AG10803 (cell line): ENCODE results near the gene ZMPSTE24.
"Not testable (repeated sequence)": the region's sequence is repeated elsewhere in the genome, so short reads cannot be mapped to it uniquely, and the experiment has no call there.

Source experiments
- DNase-seq: peaks from one replicate; pipeline ENCODE4 v3.0.0; 2010; ENCODE audit warnings: low read depth
- H3K4me3 ChIP-seq: 2 replicates; pipeline ENCODE4 v1.5.1; 2011; ENCODE audit warnings: mild to moderate bottlenecking, low read length, control low read depth
- CTCF ChIP-seq: conservative IDR thresholded peaks from 2 replicates; pipeline ENCODE4 v1.5.1; 2011; ENCODE audit warnings: mild to moderate bottlenecking, low read length, control low read depth, inconsistent platforms

ZMPSTE24 gene

GRCh38 chr1:40339420-40340323 is 81.6 kb downstream of the ZMPSTE24 start:
- DNase-seq: no peak
- H3K4me3 ChIP-seq: no peak overlapping the region
- no peak for TF ChIP-seq CTCF

GRCh38 chr1:40341491-40342380 is 83.7 kb downstream of the ZMPSTE24 start:
- DNase-seq: no peak
- H3K4me3 ChIP-seq: no peak overlapping the region
- TF ChIP-seq CTCF: no peak

- H3K4me3 ChIP-seq, DNase-seq: not testable (repeated sequence)
Measured at GRCh38 chr1:40342381-40342717, 84.3 kb downstream of the ZMPSTE24 start.
